ENCODE results near the gene XRN2.

DNA sequence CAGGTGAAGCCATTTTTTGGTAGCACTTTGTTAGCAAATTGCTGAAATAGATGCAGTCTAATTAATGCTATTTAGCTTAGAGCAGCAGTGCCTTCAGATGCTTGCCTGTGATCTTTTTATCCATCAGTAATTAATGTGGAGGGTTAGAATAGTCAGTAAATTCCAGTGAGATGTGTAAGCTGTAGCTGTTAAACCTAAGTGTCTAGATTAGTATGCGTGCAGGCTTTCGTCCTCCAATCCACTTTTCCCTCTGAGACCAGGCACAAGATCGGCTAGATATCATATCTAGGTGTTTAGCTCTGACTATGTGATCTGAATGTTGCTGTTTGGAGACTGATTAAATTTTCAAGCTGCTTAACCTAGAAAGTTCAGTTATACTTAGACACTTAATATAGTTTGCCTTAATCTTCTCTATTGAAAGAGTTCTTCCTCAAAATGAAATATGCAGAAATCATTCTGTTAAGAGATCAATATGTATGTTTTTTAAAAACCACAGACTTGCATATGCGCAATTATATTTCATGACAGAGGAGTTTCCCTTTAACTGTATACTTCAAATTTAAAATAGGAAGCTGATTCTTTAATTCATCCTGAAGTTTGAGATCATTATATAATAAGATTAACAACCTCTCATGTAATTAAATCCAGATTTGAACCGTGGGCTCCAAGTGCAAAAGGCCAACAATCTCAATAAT lies 41.2 kb downstream of the XRN2 start:
- TF ChIP-seq, protein P1, sequence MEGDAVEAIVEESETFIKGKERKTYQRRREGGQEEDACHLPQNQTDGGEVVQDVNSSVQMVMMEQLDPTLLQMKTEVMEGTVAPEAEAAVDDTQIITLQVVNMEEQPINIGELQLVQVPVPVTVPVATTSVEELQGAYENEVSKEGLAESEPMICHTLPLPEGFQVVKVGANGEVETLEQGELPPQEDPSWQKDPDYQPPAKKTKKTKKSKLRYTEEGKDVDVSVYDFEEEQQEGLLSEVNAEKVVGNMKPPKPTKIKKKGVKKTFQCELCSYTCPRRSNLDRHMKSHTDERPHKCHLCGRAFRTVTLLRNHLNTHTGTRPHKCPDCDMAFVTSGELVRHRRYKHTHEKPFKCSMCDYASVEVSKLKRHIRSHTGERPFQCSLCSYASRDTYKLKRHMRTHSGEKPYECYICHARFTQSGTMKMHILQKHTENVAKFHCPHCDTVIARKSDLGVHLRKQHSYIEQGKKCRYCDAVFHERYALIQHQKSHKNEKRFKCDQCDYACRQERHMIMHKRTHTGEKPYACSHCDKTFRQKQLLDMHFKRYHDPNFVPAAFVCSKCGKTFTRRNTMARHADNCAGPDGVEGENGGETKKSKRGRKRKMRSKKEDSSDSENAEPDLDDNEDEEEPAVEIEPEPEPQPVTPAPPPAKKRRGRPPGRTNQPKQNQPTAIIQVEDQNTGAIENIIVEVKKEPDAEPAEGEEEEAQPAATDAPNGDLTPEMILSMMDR (IDR thresholded peaks at IDR 0.05) = no peak
- TF ChIP-seq EP300 (IDR thresholded peaks at IDR 0.05) (no peak), POLR2AphosphoS5 (IDR thresholded peaks at IDR 0.05) (no peak), POLR2A (IDR thresholded peaks at IDR 0.05) (no peak)
